ENCODE results near the gene FBXO28. TPM values are rescaled to one million over a fixed set of nuclear protein-coding genes. Genes with fewer than 3 reads are reported as not detected.
A peak's percentile ranks its signal among the peaks of the same experiment; 100 is the strongest.

FBXO28 gene
- total RNA-seq, 1 experiment from 2014 or later = 37.0 TPM

- H3K4me2 ChIP-seq (ENCODE audit: low read length) = no peak overlapping the region
- DNase-seq (ENCODE audit: low read depth, low spot score) (no peak), ATAC-seq (no peak)
- no peak overlapping the region for H3K9ac ChIP-seq (ENCODE audit: low read length)
- ChIA-PET RAD21 (ENCODE audit: low non-redundant PET in 1 of 2, low total read pairs in 2 of 2, uncharacterized antibody in 2 of 2, unreplicated experiment in 2 of 2) (no interaction called here), POLR2A (no interaction called here), CTCF (interaction anchor here (1.0 to 1.6 kb wide), 3 partner anchors 22 to 296 kb away, joined by 4 to 8 read pairs (median 4); no protein-coding TSS in a partner anchor)
- H3K36me3 ChIP-seq (ENCODE audit: control insufficient read depth in 1 of 2, insufficient read depth in 2 of 2, low read length in 2 of 2) = no peaks in the 10 kb centered on the region
- peak overlapping the region; percentile 75 for H2AFZ ChIP-seq (ENCODE audit: low read depth, low read length, poor library complexity, severe bottlenecking)
- intact Hi-C loops (cut with micrococcal nuclease) = no loop called here
- TF ChIP-seq SP1 (IDR thresholded peaks at IDR 0.05; ENCODE audit: low read depth) (no peak), ZFX (IDR thresholded peaks at IDR 0.05) (no peak), FOSL1 (IDR thresholded peaks at IDR 0.05; ENCODE audit: low read depth) (no peak), ATF3 (IDR thresholded peaks at IDR 0.05) (no peak), EZH2phosphoT487 (IDR thresholded peaks at IDR 0.05; ENCODE audit: borderline replicate concordance) (no peak)
- no peaks in the 10 kb centered on the region for H4K20me1 ChIP-seq (ENCODE audit: insufficient read depth)
- H3K27ac ChIP-seq (ENCODE audit: low read depth, low read length) = no peak overlapping the region
- H3K27me3 ChIP-seq (ENCODE audit: insufficient read depth, low read length) = no peaks in the 10 kb centered on the region
- H3K9me2 ChIP-seq (ENCODE audit: insufficient read depth) = no peaks in the 10 kb centered on the region
- peaks cover 6% of the 10 kb centered on the region in 2 experiments for H3K4me1 ChIP-seq (ENCODE audit: control insufficient read depth in 1 of 2, insufficient read depth in 2 of 2, low read length in 2 of 2)
- H3K9me3 ChIP-seq (ENCODE audit: control insufficient read depth in 1 of 2, insufficient read depth in 1 of 2, low read depth in 1 of 2, low read length in 2 of 2) = no peaks in the 10 kb centered on the region
- H3K4me3 ChIP-seq (replicated peaks in 1 of 2; ENCODE audit: low read depth in 1 of 2, low read length in 2 of 2) = no peak overlapping the region
- no peaks in the 10 kb centered on the region for H3K79me2 ChIP-seq (ENCODE audit: insufficient read depth, low read length)
- no TSS peak for BruUV-seq (replicated peaks)
Observed at GRCh38 chr1:224107282-224107625, 6.7 kb upstream of the FBXO28 start.

GRCh38 chr1:224108991-224109390, 4.9 kb upstream of the FBXO28 start:
- CTCF ChIA-PET = no interaction called here
- Histone ChIP-seq H3K79me2 (ENCODE audit: insufficient read depth, low read length) (peaks cover under 1% of the 10 kb centered on the region; the same call in 1 of the 2 replicates), H3K9me2 (ENCODE audit: insufficient read depth) (no peaks in the 10 kb centered on the region), H3K27ac (ENCODE audit: low read depth, low read length) (no peak overlapping the region), H3K27me3 (ENCODE audit: insufficient read depth, low read length) (no peaks in the 10 kb centered on the region), H2AFZ (ENCODE audit: low read depth, low read length, poor library complexity, severe bottlenecking) (no peak overlapping the region), H3K4me2 (ENCODE audit: low read length) (no peak overlapping the region), H3K9me3 (ENCODE audit: control insufficient read depth in 1 of 2, insufficient read depth in 1 of 2, low read depth in 1 of 2, low read length in 2 of 2) (no peaks in the 10 kb centered on the region), H4K20me1 (ENCODE audit: insufficient read depth) (no peaks in the 10 kb centered on the region), H3K36me3 (ENCODE audit: control insufficient read depth in 1 of 2, insufficient read depth in 2 of 2, low read length in 2 of 2) (no peaks in the 10 kb centered on the region), H3K9ac (ENCODE audit: low read length) (no peak overlapping the region), H3K4me1 (ENCODE audit: control insufficient read depth in 1 of 2, insufficient read depth in 2 of 2, low read length in 2 of 2) (peaks cover 6 to 11% of the 10 kb centered on the region in 2 experiments), H3K4me3 (replicated peaks in 1 of 2; ENCODE audit: low read depth in 1 of 2, low read length in 2 of 2) (no peak overlapping the region)
- ATAC-seq = no peak
- POLR2A ChIA-PET = no interaction called here
- RAD21 ChIA-PET (ENCODE audit: low non-redundant PET in 1 of 2, low total read pairs in 2 of 2, uncharacterized antibody in 2 of 2, unreplicated experiment in 2 of 2) = no interaction called here
- intact Hi-C loops (cut with micrococcal nuclease) = no loop called here
- TF ChIP-seq POLR2AphosphoS5 (IDR thresholded peaks at IDR 0.05; ENCODE audit: low read depth, low read length) = no peak
- no peak for TF ChIP-seq MAX (IDR thresholded peaks at IDR 0.05)
- TF ChIP-seq REST (IDR thresholded peaks at IDR 0.05; ENCODE audit: low read depth) = no peak
- no peak for DNase-seq (ENCODE audit: low read depth, low spot score)
- BruUV-seq (replicated peaks) = no TSS peak

Measured in HCT116 (cell line).